HG02943 (cell line): ENCODE results near the gene CD200.

Source experiments
- ATAC-seq: cut with Tn5 transposase; IDR thresholded peaks from one replicate; pipeline ENCODE4 v1.9.1; 2021; ENCODE audit warnings: mild to moderate bottlenecking, low read depth, moderate library complexity; ENCODE audit not compliant: unreplicated experiment

Gene CD200

GRCh38 chr3:112331851-112332250 is 1.1 kb upstream of the CD200 start:
- ATAC-seq, result no peak

DNA sequence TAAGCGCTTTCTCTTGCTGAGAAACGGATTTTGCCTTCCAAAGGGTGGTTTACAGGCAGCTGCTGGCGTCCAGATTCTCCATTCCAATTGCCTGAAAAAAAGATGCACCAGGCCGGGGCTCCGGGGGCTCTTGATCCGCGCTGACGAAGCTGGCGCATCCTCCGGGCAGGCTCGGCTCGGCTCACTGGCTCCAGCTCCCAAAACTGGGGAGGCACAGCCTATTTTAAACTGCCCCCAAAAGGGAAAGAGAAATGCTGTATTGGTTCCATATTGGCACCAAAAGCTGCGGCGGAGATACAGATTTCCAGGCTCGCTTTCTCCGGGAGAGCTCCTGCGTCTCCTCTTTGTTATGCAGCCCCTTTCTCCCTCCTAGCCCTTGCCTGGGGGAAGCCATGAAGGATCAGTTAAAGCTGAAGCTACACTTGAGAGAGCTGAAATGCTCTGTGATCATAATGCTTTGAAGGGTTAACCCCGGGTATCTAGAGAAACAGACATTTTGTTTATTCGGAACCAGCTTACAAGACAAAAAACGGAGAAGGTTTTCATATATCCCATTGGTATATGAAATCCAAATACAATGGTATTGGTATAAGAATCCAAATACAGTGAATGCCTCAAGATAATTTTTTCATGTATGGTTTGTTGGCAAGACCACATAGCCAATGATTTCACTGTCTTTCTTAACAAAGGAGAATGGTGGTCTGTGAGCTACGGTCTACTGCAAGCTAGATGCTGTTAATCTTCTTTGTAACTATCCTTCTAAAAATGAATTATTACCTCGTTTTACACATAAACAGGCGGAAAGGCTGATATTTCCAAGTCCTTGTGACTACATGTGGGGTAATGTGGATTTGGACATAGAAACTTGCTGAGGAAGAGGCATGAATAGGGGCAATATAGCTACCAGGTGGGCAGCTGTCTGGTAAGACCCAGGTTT is 693 bp downstream of the CD200 start:
- peak; percentile 35 for ATAC-seq

GRCh38 chr3:112334691-112335433 is 1.9 kb downstream of the CD200 start:
- ATAC-seq, result no peak

DNA sequence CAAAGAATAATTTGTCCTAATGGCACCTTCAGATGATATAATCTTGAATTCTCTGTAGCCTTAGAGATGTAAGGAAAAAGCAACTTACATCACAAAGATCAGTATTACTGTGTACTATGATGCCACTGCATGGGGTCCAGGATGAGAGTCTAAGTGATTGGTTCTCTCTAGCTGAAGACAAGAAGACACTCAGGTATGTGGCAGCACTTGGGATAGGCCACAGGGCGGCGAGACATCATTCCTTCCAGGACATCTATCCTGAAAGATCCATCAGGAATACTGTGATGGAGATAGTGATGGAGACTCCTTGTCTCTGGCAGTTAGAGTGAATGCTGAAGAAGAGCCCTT is 2.5 kb downstream of the CD200 start:
- no peak for ATAC-seq

GRCh38 chr3:112338021-112338726 is 5.2 kb downstream of the CD200 start:
- no peak for ATAC-seq

DNA sequence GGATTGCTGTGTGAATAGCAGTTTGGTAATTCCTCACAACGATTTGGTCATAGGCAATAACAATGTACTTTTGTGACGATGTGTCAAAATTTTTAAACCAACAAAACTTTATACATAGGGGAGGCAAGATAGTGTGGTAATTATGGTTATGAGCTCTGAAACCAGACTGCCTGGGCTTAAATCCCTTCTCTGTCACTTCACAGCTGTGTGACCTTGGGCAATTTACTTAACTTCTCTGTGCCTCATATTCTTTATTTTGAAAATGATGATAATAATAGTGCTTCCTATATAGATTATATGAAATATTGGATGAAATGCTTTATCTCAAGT is 5.7 kb downstream of the CD200 start:
- no peak for ATAC-seq

- ATAC-seq, result no peak
Measured at GRCh38 chr3:112339134-112339533, 6.2 kb downstream of the CD200 start.

DNA sequence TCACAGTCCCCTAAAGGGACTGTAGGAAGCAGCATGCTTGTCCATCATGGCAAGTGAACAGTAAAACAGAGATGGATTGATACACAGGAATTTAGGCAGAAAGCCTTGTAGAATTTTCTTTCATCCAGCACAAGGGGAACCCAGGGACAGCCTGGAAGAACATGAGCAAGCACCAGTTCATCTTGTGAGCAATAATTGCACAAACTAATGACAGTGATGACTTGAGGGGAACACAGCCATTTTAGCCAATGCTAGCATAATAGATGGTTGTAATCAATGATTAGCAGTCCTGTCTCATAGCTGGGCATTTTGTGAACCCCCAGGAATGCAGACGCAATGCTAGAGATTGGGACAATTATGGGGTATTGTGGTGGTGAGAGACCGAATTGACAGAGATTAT is 6.7 kb downstream of the CD200 start:
- no peak for ATAC-seq

GRCh38 chr3:112341386-112341785 is 8.4 kb downstream of the CD200 start:
- no peak for ATAC-seq

DNA sequence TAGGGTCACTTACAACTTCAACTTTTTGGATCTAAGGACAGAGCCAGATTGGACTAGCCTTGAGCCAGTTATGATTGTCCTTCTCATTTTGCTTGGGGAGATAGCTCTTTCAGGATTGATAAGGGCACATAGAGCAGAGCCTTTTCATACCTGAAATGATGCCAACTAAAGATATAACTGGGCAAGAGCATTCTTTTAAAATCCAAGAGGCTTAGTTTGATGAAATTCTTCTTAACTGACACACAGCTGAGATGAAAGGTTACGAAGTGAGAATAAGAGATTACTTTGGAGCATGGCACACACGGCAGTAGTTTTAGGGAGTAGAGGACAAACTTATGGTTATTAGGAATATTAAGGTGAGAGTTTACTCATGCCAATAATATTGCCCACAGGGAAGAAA is 12.7 kb downstream of the CD200 start:
- ATAC-seq, result no peak

DNA sequence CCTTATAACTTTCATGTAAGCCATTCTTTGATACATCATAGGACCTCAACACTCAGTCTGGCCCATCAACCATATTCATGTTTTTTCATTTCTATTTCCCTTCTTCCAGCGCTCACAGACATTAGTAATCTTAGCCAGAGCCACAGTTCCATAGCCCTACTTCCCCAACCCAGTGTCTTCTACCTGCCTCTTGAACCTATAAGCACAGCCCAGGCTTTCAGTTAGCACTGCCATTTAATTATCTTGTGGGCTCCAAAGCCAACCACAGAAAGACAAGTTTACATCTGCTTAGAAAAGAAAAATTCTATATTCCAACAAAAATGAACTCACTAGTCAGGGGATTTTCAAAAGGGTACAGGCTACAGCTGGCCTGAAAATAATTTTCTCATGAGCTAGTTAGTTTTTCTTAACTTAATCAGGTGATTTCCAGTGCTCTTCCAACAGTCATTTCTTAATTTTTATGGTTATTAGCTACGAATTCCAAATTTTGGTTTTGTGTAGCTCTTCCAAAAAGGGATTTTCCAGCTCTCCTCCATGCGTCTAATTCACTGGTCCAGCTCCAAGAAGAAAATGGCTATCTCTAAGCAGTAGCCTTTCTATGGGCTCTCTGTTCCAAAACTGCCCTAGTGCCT is 13.7 kb downstream of the CD200 start:
- ATAC-seq, result no peak

DNA sequence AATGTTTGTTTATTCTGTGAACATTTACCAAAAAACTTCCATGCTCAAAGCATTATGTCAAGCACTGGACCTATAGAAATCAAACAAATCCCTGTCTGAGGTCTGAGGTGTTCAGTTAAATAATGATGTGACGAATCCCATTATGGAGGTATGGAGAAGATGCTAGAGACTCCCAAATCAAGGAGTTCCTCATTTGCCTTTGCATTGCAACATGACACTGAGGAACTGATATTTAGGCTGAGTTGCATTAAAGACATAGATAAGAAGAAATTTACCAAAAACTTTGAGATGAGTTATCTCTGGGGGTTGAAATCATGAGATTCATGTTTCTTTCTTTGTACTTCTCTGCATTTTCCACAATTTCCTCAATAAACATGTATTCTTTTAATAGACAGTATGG is 16.0 kb downstream of the CD200 start:
- ATAC-seq, result no peak

DNA sequence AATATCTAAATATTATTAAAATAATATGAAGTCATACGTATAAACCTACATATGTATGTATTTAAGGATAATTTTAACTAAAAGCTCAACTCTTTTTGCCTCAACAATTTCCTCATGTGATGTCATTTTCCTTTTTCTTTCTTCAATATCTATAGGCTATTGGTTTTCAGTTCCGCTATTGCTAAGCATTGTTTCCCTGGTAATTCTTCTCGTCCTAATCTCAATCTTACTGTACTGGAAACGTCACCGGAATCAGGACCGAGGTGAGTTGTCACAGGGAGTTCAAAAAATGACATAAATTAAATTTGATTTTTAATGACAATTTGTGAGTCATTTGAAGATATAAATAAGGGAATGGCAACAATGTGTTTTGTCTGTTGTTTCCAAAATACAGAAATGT is 16.6 kb downstream of the CD200 start:
- ATAC-seq, result no peak

- ATAC-seq, result no peak
Measured at GRCh38 chr3:112350018-112350810, 17.3 kb downstream of the CD200 start.

DNA sequence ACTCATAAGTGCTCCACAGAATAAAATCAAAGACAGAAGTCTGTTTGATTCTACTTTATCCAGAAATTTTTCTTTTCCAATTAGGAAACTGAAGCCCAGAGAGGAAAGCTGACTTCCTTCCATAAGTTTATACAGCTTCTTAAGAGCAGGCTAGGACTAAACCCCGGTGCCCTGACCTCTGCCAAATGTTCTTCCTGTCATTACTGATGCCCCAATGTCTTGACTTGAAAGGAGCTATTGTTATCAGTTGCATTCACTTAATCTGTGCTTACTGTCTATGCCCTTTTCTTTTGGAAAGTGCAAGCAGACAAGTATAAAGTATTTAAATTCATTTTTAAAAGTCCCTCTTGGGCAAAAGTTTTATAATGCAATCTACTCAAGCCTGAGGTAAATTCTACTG is 18.1 kb downstream of the CD200 start:
- no peak for ATAC-seq

- no peak for ATAC-seq
Measured at GRCh38 chr3:112351823-112352222, 18.9 kb downstream of the CD200 start.

- no peak for ATAC-seq
Measured at GRCh38 chr3:112352720-112353119, 19.8 kb downstream of the CD200 start.

GRCh38 chr3:112353365-112353764 is 20.4 kb downstream of the CD200 start:
- ATAC-seq, result no peak

- ATAC-seq, result no peak
Measured at GRCh38 chr3:112354642-112355306, 21.8 kb downstream of the CD200 start.

DNA sequence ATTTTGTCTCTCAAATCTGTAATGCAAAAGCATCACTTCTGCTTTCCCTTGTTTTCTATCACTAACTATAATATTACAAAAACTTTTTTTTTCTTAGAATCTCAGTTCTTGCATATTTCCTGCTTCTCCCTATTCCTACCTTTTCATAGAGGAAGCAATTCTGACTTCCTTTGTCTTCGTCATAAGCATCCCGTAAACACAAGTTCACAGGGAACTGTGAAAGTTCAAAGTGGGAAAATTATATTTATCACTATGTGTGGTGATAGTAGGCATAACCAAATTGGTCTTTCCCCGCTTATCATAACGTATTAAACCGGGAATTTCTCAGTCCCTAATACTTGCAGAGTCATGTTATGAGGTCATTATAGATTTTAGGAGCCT is 22.3 kb downstream of the CD200 start:
- ATAC-seq, result no peak
